HG03432 (cell line): Measurements from ENCODE around the gene FMO2.

Experiments used
- ATAC-seq: cut with Tn5 transposase; IDR thresholded peaks from one replicate; pipeline ENCODE4 v1.9.1; 2021; ENCODE audit warnings: mild to moderate bottlenecking, moderate library complexity; ENCODE audit not compliant: unreplicated experiment

The FMO2 gene

DNA sequence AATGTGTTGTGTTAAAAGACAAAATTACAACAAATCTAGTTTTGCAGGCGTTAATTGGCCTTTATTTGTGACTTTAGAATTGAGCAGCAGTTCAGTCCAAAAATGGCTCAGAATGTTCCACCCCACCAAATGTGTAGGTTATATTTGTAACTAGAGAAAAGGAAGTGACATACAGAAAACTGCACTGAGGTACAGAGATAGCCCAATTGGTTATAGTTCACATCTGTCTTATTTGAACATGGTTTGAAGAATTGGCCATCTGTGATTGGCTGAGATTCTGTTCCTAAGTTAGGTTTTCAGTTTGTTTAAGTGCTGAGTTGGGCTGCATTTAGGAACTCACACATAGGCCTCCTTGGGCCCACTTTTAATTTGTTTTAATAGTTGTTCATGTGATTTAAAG, 12.0 kb upstream of the FMO2 start:
- no peak for ATAC-seq

- ATAC-seq: no peak
Observed at GRCh38 chr1:171174560-171175294, 10.4 kb upstream of the FMO2 start.

- ATAC-seq: no peak
Observed at GRCh38 chr1:171177261-171177660, 7.8 kb upstream of the FMO2 start.

GRCh38 chr1:171179318-171180227, 5.5 kb upstream of the FMO2 start:
- ATAC-seq: no peak

- ATAC-seq: no peak
Observed at GRCh38 chr1:171180670-171181069, 4.4 kb upstream of the FMO2 start.

- peak; percentile 74 for ATAC-seq
Observed at GRCh38 chr1:171188388-171189266, 3.5 kb downstream of the FMO2 start.

- ATAC-seq: no peak
Observed at GRCh38 chr1:171191992-171192391, 6.9 kb downstream of the FMO2 start.

DNA sequence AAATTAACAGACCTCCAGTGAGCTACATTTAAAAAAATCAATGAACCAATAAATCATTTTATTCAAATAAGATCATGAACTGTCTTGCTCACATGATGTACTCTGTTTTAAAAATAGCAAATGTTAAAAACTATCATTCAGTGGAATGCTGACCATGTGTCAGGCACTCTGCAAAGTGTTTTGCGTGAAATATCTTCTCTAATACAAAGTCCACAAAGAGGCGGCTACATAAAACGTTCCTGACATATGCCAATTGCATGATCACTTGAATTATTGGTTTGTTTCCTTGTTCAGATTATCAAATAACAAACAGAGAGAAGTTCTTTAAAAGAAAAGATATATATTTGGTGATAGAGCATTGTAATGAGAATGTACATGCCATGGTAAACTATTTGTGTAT, 10.7 kb downstream of the FMO2 start:
- ATAC-seq: no peak

DNA sequence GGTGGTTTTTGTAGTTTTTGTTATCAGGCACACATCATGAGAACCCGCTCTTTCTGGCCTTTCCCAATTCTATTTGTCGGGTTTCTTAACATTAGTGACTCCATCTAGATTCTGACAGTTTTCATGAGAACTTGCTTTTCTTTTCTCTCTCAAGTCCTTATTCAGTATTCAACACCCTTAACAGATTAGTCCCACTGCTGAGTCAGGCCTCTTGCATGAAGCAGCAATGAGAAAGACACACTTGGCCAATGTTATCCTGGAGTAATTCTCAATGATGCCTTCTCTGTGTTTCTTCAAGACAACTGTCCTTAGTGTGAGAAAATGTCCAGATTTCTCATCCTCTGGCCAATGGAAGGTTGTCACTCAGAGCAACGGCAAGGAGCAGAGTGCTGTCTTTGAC, 11.3 kb downstream of the FMO2 start:
- no peak for ATAC-seq

DNA sequence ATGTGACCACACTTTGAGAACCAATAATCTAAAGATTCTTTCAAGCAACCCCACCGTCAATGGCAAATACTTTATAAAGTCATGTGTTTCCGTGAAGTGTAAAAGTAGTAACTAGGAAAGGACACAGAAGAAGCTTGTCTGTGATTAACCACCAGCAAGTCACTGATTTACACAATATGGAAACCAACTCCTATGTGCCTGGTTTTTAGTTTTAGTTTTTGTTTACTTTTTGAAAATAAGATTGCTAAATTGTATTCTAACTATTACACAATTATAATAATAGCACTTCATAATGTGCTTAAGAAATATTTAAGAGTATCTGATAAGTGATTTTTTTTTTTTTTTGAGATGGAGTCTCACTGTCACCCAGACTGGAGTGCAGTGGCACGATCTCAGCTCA, 13.0 kb downstream of the FMO2 start:
- no peak for ATAC-seq

DNA sequence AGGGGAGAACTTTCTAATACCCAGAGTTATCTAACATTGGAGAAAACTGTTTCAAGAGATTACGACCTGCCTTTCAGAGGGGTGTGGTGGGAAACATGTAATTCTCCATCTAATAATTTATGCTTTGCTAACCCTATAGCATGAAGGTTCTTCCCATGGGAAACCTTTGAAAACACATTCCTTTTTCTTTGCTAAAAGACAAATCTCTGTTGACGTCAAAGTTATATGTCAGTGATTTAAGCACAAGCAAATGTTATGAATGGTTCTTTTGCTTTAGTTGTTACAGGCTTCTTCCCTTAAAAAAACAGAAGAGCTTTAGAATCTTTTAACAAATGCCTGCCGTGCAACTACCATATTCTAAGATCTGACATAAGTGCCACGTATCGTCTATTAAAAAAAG, 19.2 kb downstream of the FMO2 start:
- no peak for ATAC-seq

DNA sequence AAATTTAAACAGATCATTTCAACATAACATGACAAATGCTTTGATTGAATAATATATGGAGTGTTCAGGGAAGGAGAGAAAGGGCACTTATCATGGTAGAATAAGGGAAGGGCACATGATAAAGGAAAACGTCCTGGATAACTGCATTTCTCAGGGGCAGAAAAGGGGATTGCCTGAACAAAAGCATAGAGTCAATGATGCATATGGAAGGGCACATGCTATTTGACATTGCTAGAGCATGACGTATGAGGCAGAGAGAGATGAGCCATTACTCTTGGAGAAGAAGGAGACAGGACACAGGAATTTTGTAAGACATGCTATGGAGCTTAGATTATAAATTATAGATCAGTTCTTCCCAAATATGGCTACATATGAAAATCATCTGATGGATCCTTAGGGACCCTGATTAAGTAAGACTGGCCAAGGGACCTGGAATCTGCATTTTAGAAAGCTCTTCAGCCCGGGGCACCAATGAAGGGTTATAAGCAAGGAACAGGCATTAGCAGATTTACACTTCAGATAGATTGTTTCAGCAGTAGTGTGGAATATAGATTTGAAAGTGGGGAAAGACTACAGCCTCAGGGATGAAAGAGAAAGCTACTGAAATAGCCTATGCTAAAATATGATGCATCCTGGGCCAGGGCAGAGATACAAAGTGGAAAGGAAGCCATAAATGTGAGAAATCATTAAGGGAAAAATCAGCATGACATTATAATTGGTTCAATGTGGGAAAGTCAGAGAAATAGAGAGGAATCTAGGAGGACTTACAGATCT, 21.3 kb downstream of the FMO2 start:
- ATAC-seq: no peak

DNA sequence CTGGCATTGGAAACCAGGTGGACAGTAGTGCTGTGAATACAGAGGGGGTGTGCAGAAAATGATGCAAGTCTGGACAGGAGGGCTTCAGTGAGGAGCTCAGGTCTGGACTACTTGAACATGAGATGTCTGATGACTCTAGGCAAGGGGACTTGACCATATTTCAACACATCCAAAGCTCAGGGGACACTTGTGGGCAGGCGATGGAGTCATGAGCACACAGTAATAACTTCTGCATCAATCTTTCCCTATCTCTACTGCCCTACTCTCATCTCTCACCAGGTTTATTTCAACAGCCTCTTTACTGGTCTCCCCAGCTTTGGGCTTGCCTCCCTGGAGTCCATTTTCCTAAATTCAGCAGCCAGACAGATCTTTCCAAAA, 21.9 kb downstream of the FMO2 start:
- no peak for ATAC-seq

DNA sequence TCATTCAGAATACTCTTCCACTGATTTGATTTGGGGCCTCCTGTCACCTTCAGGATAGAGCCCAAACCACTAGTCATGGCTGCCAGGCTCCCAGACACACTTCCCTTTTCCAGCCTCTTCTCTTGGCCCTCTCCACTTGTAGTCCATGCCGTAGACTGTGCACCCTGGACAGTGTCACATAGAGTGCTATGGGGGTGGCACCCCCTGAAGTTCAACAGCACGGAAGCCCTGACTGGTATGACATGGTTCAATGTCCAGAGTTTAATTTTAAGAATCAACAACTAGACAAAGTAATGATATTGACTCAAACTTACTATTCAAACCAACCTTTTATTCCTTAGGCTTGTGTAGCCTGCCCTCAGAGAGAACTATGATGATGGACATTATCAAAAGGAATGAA, 22.3 kb downstream of the FMO2 start:
- ATAC-seq: no peak

DNA sequence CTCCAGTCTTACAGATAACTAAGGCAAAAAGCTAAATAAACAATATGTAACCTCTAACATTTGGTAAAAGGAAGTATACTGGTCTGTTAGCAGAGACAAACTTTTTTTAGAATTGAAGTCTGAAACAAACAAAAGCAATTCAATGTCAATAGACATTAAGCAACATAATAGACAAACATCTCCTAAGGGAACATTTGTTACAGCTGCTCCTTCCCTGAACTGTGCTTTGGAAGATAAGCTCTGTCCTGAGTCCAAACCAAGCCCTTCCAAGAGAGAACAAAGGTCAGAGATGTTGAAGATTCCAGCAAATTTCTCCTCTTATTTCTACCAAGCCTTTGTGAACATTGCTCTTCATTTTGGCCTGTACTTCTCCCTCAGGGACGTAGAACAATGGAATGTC, 25.3 kb downstream of the FMO2 start:
- ATAC-seq: no peak

GRCh38 chr1:171212607-171213351, 27.7 kb downstream of the FMO2 start:
- no peak for ATAC-seq

DNA sequence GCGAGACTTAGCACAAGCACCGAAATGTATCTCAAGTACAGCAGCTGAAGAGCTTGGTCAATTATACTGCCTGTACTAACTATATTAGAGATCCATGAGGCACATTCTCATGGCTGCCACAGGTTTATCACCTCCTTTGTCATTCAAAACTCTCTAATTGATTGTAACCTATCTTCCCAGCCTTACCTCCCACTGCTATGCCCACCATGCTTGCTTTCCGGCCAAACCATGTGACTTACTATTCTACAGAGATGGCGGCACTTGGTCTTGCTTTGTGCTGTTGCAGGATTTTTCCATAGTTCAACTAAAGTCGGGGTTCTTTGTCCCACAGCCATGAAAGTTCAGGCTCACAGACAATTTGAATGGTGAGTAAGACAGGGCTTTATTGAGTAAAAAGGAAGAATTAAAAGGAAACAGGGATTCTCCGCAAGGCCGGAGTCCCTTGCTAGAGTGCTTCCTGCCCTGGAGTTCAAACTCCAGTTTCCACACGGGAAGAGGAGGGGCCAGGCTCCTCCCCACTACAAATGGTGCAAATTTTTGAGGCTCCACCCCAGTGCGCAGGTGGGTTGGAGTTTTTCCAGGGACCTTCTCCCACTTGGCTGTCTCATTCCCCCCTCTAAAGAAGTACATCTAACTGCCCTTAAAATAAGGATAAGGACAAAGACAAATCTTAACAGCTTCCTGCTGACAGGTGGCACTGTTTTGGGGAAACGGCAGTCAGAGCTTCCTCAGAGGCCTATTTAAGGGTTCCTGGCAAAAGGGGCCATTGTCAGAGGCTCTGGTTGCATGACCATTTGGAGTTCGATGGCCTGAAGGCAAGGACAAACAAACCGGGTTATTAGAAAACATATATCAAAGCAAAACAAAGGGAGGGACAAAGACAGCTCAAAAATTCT, 28.7 kb downstream of the FMO2 start:
- ATAC-seq: no peak

- no peak for ATAC-seq
Observed at GRCh38 chr1:171217658-171218443, 32.8 kb downstream of the FMO2 start.
